WTC11 (cell line): Measurements from ENCODE around the gene MUC3A.

Experiments used
- ATF3 ChIP-seq: sonication (generic); formaldehyde crosslinking; conservative IDR thresholded peaks from 2 replicates; pipeline ENCODE4 v1.8.1; 2022; ENCODE audit warnings: mild to moderate bottlenecking, missing genetic modification reagents
- CTCF ChIP-seq: fragments of 200-600 bp; IDR thresholded peaks from 2 replicates; pipeline ENCODE4 v1.8.0; 2022; ENCODE audit warnings: antibody characterized with exemption
- ETV6 ChIP-seq: sonication (generic); formaldehyde crosslinking; IDR thresholded peaks from 2 replicates; pipeline ENCODE4 v1.8.1; 2022; ENCODE audit warnings: mild to moderate bottlenecking, missing genetic modification reagents
- FOXP1 ChIP-seq: sonication (generic); formaldehyde crosslinking; IDR thresholded peaks from 2 replicates; pipeline ENCODE4 v1.8.0; 2022; ENCODE audit warnings: missing genetic modification reagents, mild to moderate bottlenecking, moderate library complexity, borderline replicate concordance
- NFYB ChIP-seq: sonication (generic); formaldehyde crosslinking; conservative IDR thresholded peaks from 2 replicates; pipeline ENCODE4 v1.8.0; 2022; ENCODE audit warnings: low read depth, missing genetic modification reagents
- USF2 ChIP-seq: sonication (generic); formaldehyde crosslinking; IDR thresholded peaks from 2 replicates; pipeline ENCODE4 v1.8.1; 2023; ENCODE audit warnings: mild to moderate bottlenecking, missing genetic modification reagents, moderate library complexity
- ZBTB21 ChIP-seq: sonication (generic); formaldehyde crosslinking; IDR thresholded peaks from 2 replicates; pipeline ENCODE4 v1.8.1; 2023; ENCODE audit warnings: mild to moderate bottlenecking, missing genetic modification reagents, borderline replicate concordance
- ZNF121 ChIP-seq: sonication (generic); formaldehyde crosslinking; IDR thresholded peaks from 2 replicates; pipeline ENCODE4 v1.8.0; 2023; ENCODE audit warnings: missing genetic modification reagents
- ZSCAN18 ChIP-seq: fragments of 250-450 bp; sonication (Bioruptor Pico); IDR thresholded peaks from 2 replicates; pipeline ENCODE4 v2.1.2; 2022; ENCODE audit warnings: mild to moderate bottlenecking, moderate library complexity

GRCh38 chr7:100969066-100969615 lies 19.8 kb downstream of the MUC3A start, which contains the start of gene MUC12:
- TF ChIP-seq ZBTB21 (CRISPR knock-in tag) (no peak), CTCF (no peak), ZNF121 (CRISPR knock-in tag) (no peak), FOXP1 (CRISPR knock-in tag) (no peak), NFYB (CRISPR knock-in tag) (no peak), ZSCAN18 (CRISPR knock-in tag) (no peak), ATF3 (CRISPR knock-in tag) (no peak), ETV6 (CRISPR knock-in tag) (no peak), USF2 (no peak)
